NCI-H2196 treated with DMSO at 0.1 percent for 48 hours (cell line): ENCODE results near the gene FAM72C.
"Not testable (repeated sequence)": the region's sequence is repeated elsewhere in the genome, so short reads cannot be mapped to it uniquely, and the experiment has no call there.

Experiments used
- DNase-seq: peaks from one replicate; lab custom pipeline; 2025; ENCODE audit not compliant: unreplicated experiment; lab: John Stamatoyannopoulos, UW

The FAM72C gene

GRCh38 chr1:143984721-143985473, 13.1 kb upstream of the FAM72C start:
- DNase-seq: not testable (repeated sequence)

- not testable (repeated sequence) for DNase-seq
These were observed 2.6 kb upstream of the FAM72C start for GRCh38 chr1:143974416-143974815.

GRCh38 chr1:143973876-143974414, 2.2 kb upstream of the FAM72C start:
- not testable (repeated sequence) for DNase-seq

GRCh38 chr1:143972753-143973326, 1.1 kb upstream of the FAM72C start:
- not testable (repeated sequence) for DNase-seq

GRCh38 chr1:143965860-143966259, 5.9 kb downstream of the FAM72C start:
- not testable (repeated sequence) for DNase-seq

- DNase-seq: not testable (repeated sequence)
These were observed 7.5 kb downstream of the FAM72C start for GRCh38 chr1:143964294-143964693.

- not testable (repeated sequence) for DNase-seq
These were observed 15.9 kb downstream of the FAM72C start for GRCh38 chr1:143955930-143956329.

GRCh38 chr1:143952913-143953312, 18.9 kb downstream of the FAM72C start:
- DNase-seq: not testable (repeated sequence)

GRCh38 chr1:143951485-143952391, 20.0 kb downstream of the FAM72C start:
- DNase-seq: not testable (repeated sequence)

- not testable (repeated sequence) for DNase-seq
These were observed 24.0 kb downstream of the FAM72C start for GRCh38 chr1:143947749-143948148.

- DNase-seq: not testable (repeated sequence)
These were observed 26.5 kb downstream of the FAM72C start for GRCh38 chr1:143945253-143945652.

GRCh38 chr1:143944576-143945240, 27.1 kb downstream of the FAM72C start:
- not testable (repeated sequence) for DNase-seq

- not testable (repeated sequence) for DNase-seq
These were observed 28.3 kb downstream of the FAM72C start for GRCh38 chr1:143943319-143943978.

GRCh38 chr1:143942238-143942860, 29.4 kb downstream of the FAM72C start:
- not testable (repeated sequence) for DNase-seq

GRCh38 chr1:143939666-143940065, 32.1 kb downstream of the FAM72C start:
- not testable (repeated sequence) for DNase-seq

GRCh38 chr1:143938922-143939321, 32.9 kb downstream of the FAM72C start:
- DNase-seq: not testable (repeated sequence)

- DNase-seq: not testable (repeated sequence)
These were observed 35.2 kb downstream of the FAM72C start for GRCh38 chr1:143936457-143937115.

GRCh38 chr1:143919127-143919526, 52.7 kb downstream of the FAM72C start:
- DNase-seq: not testable (repeated sequence)

- DNase-seq: not testable (repeated sequence)
These were observed 53.2 kb downstream of the FAM72C start for GRCh38 chr1:143918552-143918951.
